Prostate gland (tissue), 2 donors: ENCODE data around the gene SMPD4.
"Not testable (repeated sequence)": the region's sequence is repeated elsewhere in the genome, so short reads cannot be mapped to it uniquely, and the experiment has no call there.

ENCODE experiments used
- CTCF ChIP-seq, 4 experiments: fragments of 200-600 bp in 2 of 4; fragments of 450-650 bp in 2 of 4; sonication (generic) in 2 of 4; IDR thresholded peaks; 1 replicate in 3 of 4; 2 replicates in 1 of 4; pipeline ENCODE4 v1.5.1; 2016 to 2019; ENCODE audit warnings: antibody characterized with exemption in 4 of 4, mild to moderate bottlenecking in 2 of 4, moderate library complexity in 2 of 4
- POLR2AphosphoS5 ChIP-seq: sonication (generic); formaldehyde crosslinking; IDR thresholded peaks from one replicate; pipeline ENCODE4 v1.6.1; 2017; ENCODE audit warnings: antibody characterized with exemption

DNA sequence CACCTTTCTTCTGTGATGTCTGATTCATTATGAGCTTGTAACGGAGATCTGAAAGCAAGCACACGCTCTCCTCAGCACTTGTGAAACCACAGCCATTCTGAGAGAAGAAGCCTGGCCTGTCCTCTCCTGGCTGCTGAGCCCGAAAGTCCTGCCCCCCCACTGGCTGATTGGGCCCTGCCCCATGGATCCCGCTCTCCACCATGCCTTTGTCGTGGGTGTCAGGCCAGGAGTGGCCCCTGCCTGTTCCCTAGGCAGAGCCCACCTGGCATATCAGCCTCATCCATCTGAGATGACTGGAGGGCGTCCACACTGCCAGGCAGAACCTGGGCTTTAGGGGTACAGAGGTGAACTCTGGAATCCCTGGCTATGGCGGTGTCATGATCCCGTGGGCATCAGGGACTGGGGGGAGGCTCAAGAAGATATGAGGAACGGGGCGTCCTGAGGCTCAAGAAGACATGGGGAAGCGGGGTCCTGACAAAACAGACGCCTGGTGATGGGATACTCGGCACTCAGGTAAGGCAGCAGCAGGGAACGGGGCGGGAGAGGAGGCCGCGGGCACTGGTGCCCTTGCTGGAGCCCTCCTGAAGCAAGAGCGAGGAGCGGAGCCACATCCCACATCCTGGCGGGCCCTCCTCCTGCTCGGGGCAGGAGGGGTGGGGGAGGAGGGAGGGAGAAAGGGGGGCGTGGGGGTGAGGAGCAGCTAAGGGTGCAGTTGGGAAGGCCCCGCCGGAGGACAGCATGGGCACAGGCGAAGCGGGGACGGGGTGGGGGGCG, 37.9 kb downstream of the SMPD4 start:
- not testable (repeated sequence) for TF ChIP-seq CTCF (IDR thresholded peaks at IDR 0.05); POLR2AphosphoS5
